Testis (tissue), 2 donors: ENCODE data around the gene SPESP1.

Source experiments
- POLR2A ChIP-seq: fragments of 450-650 bp; IDR thresholded peaks from one replicate; pipeline ENCODE4 v1.6.1; 2017; ENCODE audit warnings: antibody characterized with exemption, mild to moderate bottlenecking, moderate library complexity
- TF ChIP-seq, protein P1 (sequence below), 3 experiments: fragments of 450-650 bp in 2 of 3; fragments of 200-600 bp in 1 of 3; sonication (generic) in 1 of 3; IDR thresholded peaks; one replicate each; pipeline ENCODE4 v1.5.1; 2016 to 2019; ENCODE audit warnings: antibody characterized with exemption in 3 of 3, mild to moderate bottlenecking in 2 of 3, moderate library complexity in 1 of 3

- TF ChIP-seq POLR2A: no peak
- TF ChIP-seq, protein P1, sequence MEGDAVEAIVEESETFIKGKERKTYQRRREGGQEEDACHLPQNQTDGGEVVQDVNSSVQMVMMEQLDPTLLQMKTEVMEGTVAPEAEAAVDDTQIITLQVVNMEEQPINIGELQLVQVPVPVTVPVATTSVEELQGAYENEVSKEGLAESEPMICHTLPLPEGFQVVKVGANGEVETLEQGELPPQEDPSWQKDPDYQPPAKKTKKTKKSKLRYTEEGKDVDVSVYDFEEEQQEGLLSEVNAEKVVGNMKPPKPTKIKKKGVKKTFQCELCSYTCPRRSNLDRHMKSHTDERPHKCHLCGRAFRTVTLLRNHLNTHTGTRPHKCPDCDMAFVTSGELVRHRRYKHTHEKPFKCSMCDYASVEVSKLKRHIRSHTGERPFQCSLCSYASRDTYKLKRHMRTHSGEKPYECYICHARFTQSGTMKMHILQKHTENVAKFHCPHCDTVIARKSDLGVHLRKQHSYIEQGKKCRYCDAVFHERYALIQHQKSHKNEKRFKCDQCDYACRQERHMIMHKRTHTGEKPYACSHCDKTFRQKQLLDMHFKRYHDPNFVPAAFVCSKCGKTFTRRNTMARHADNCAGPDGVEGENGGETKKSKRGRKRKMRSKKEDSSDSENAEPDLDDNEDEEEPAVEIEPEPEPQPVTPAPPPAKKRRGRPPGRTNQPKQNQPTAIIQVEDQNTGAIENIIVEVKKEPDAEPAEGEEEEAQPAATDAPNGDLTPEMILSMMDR (IDR thresholded peaks at IDR 0.05): no peak
Measured at GRCh38 chr15:68907396-68907923, 22.9 kb upstream of the SPESP1 start.
